ENCODE measurements around the gene PRKN. TPM values are rescaled to one million over a fixed set of nuclear protein-coding genes. Genes with fewer than 3 reads are reported as not detected.

The PRKN gene
- total RNA-seq, 1 experiment from 2014 or later, result 1.2 TPM

DNA sequence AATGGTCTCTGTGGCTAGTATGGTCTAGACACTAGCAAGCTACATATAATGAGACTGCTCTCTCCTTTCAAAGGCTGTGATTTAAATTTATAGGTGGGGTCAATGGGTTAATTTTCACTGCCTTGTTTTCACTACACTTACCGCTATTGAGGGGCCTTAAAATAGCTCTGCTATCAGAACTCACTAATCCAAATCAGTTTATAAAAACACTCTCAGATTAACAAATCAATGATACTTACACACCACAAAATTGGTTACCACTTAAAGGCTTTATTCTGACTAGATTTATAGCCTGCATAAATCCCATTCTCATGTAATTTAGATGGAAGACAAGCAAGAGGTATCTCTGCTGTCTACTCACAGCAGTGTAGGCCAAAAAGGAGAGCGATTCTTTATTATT lies 1140.7 kb downstream of the PRKN start:
- TF ChIP-seq EZH2 (IDR thresholded peaks at IDR 0.05; ENCODE audit: borderline replicate concordance, low read depth, low read length, poor library complexity, severe bottlenecking), result no peak
- TF ChIP-seq, protein P1, sequence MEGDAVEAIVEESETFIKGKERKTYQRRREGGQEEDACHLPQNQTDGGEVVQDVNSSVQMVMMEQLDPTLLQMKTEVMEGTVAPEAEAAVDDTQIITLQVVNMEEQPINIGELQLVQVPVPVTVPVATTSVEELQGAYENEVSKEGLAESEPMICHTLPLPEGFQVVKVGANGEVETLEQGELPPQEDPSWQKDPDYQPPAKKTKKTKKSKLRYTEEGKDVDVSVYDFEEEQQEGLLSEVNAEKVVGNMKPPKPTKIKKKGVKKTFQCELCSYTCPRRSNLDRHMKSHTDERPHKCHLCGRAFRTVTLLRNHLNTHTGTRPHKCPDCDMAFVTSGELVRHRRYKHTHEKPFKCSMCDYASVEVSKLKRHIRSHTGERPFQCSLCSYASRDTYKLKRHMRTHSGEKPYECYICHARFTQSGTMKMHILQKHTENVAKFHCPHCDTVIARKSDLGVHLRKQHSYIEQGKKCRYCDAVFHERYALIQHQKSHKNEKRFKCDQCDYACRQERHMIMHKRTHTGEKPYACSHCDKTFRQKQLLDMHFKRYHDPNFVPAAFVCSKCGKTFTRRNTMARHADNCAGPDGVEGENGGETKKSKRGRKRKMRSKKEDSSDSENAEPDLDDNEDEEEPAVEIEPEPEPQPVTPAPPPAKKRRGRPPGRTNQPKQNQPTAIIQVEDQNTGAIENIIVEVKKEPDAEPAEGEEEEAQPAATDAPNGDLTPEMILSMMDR (conservative IDR thresholded peaks at IDR 0.05; ENCODE audit: low read depth, low read length), result no peak
- DNase-seq (ENCODE audit: low spot score), result no peak
- Histone ChIP-seq H3K36me3 (ENCODE audit: insufficient read depth, low read length, poor library complexity, severe bottlenecking) (no peaks in the 10 kb centered on the region), H3K4me1 (ENCODE audit: insufficient read depth, low read length, poor library complexity, severe bottlenecking) (no peaks in the 10 kb centered on the region), H3K27ac (ENCODE audit: low read depth, low read length, poor library complexity, severe bottlenecking) (no peak overlapping the region), H3K4me3 (ENCODE audit: low read depth, low read length, poor library complexity, severe bottlenecking) (no peak overlapping the region), H3K27me3 (replicated peaks; ENCODE audit: insufficient read depth, low read depth, low read length, poor library complexity) (no peaks in the 10 kb centered on the region), H3K9me3 (ENCODE audit: low read depth, low read length, poor library complexity, severe bottlenecking) (no peaks in the 10 kb centered on the region)
- intact Hi-C loops (cut with micrococcal nuclease; ENCODE audit: unreplicated experiment), result no loop called here
- no TSS peak for BruUV-seq (replicated peaks)
- POLR2A ChIA-PET (ENCODE audit: low non-redundant PET), result no interaction called here
- CTCF ChIA-PET, result no interaction called here

DNA sequence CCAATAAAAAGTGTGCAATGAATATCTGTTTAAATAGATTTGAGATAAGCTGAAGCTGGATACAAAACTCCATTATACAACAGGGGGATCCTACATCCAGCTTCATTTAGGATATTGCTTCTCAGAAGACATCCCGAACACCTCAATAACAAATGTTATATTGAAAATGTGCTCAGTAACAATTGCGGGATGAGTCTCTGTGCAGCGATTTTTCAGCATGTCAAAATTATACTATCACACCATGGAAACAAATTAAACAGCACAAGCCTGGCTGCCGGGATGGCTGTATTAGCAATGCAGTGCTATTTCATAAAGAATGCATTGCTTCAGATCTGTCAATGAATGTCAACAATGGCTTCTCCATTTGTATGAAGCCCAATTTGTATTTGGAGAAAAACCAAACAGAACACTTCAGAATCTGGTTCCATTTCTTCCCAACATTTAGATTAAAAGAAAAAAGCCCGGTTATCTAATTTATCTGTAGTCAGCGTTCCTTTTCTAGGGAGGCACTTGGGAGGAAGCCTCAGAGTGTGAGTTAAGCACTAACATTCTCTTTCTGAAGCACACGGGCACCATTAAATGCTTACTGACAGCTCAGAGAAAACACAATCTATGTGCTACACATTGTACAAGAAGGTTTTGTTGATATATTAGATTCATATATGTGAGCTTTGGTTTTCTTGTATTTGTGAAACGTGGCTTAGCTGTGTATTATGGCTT lies 1142.8 kb downstream of the PRKN start:
- intact Hi-C loops (cut with micrococcal nuclease; ENCODE audit: unreplicated experiment), result no loop called here
- DNase-seq (ENCODE audit: low spot score), result no peak
- Histone ChIP-seq H3K9me3 (ENCODE audit: low read depth, low read length, poor library complexity, severe bottlenecking) (no peaks in the 10 kb centered on the region), H3K4me1 (ENCODE audit: insufficient read depth, low read length, poor library complexity, severe bottlenecking) (no peaks in the 10 kb centered on the region), H3K27ac (ENCODE audit: low read depth, low read length, poor library complexity, severe bottlenecking) (no peak overlapping the region), H3K27me3 (replicated peaks; ENCODE audit: insufficient read depth, low read depth, low read length, poor library complexity) (no peaks in the 10 kb centered on the region), H3K36me3 (ENCODE audit: insufficient read depth, low read length, poor library complexity, severe bottlenecking) (no peaks in the 10 kb centered on the region), H3K4me3 (ENCODE audit: low read depth, low read length, poor library complexity, severe bottlenecking) (no peak overlapping the region)
- ChIA-PET POLR2A (ENCODE audit: low non-redundant PET) (no interaction called here), CTCF (interaction anchor here (0.6 kb wide), 1 partner anchor 907 kb away, joined by 4 read pairs; no protein-coding TSS in a partner anchor)
- BruUV-seq (replicated peaks), result no TSS peak
- TF ChIP-seq, protein P1 (conservative IDR thresholded peaks at IDR 0.05; ENCODE audit: low read depth, low read length), result no peak
- TF ChIP-seq EZH2 (IDR thresholded peaks at IDR 0.05; ENCODE audit: borderline replicate concordance, low read depth, low read length, poor library complexity, severe bottlenecking), result no peak

DNA sequence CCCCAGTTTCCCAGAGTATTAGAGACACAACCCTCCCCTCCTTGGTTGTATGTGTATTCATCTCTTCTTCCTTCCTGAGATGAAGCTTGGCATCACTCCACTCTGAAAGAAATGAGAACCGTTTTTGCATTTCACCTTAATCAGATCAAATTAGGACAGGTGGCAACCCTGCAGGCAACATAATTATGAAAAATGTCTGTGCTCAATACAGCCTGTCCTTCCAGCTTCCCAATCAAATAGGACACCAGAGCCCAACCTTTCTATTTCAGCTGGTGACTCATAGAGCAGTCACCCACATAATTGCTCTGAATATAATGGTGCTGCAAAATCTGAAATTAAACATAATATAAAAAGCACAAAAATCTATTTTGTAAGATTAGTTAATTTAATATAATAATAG lies 1143.5 kb downstream of the PRKN start:
- Histone ChIP-seq H3K4me3 (ENCODE audit: low read depth, low read length, poor library complexity, severe bottlenecking) (no peak overlapping the region), H3K36me3 (ENCODE audit: insufficient read depth, low read length, poor library complexity, severe bottlenecking) (no peaks in the 10 kb centered on the region), H3K4me1 (ENCODE audit: insufficient read depth, low read length, poor library complexity, severe bottlenecking) (no peaks in the 10 kb centered on the region), H3K27me3 (replicated peaks; ENCODE audit: insufficient read depth, low read depth, low read length, poor library complexity) (no peaks in the 10 kb centered on the region), H3K9me3 (ENCODE audit: low read depth, low read length, poor library complexity, severe bottlenecking) (no peaks in the 10 kb centered on the region), H3K27ac (ENCODE audit: low read depth, low read length, poor library complexity, severe bottlenecking) (no peak overlapping the region)
- no TSS peak for BruUV-seq (replicated peaks)
- no peak for TF ChIP-seq EZH2 (IDR thresholded peaks at IDR 0.05; ENCODE audit: borderline replicate concordance, low read depth, low read length, poor library complexity, severe bottlenecking)
- TF ChIP-seq, protein P1 (conservative IDR thresholded peaks at IDR 0.05; ENCODE audit: low read depth, low read length), result no peak
- no peak for DNase-seq (ENCODE audit: low spot score)
- intact Hi-C loops (cut with micrococcal nuclease; ENCODE audit: unreplicated experiment), result no loop called here
- POLR2A ChIA-PET (ENCODE audit: low non-redundant PET), result no interaction called here
- CTCF ChIA-PET, result interaction anchor here (0.6 kb wide), 1 partner anchor 906 kb away, joined by 4 read pairs; no protein-coding TSS in a partner anchor

Data from A673 (cell line).